ENCODE measurements around the gene NME8.

NME8 gene

DNA sequence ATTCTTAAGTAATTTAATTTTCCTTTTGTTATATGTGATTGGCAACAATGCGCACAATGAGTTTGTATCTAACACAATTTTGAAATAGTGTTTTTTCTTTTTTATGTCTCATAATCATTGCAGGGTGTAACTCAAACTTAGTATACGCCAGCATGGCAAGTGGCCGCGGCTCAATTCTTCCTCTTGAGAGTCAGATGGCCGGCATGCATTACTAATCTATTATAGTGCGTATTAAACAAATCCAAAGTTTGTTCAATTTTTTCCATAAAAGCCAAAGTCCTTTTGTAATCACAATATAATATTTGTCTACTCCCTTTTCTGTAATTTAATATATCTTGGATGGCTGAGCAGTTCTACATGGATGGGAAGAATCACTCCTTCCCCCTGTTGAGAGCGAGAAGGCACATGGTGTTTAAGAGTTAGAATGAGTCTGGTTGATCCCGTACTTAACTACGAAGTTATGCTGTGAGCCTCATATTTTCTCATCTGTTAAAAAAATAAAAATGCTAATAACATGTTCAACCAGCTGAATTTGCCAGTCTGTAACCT, 84.7 kb downstream of the NME8 start:
- no peak for DNase-seq (ENCODE audit: low read depth)

DNA sequence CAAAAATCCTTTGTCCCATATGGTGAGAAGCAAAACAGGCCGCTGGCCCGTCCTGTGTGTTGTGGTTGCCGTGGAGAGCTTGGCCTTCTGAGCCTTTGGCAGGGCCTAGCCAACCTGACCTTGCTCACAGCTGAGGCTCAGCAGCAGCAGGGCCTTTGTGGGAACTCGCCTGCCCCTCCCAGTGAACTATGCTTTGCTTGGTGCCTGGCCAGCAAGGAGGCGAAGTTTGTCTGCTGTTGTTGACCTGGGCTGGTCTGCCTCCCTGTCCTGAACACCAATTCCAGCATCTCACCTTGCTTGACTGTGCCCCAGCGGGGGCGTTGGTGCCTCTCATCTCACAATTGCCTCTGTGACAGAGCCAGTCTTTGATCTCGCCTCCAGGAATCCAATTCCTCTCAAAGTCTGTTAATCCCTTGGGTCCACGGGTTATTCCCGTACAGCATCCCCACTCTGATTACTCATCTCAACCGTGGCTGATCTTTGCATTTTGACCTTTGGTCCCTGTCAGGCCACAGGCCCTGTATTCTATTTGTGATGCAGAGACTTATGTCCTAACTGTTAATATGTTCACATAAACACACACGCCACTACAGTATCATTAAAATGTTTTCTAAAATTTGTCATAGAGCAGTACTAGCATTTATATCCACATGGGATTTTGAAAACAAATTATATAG, 94.7 kb downstream of the NME8 start:
- DNase-seq (ENCODE audit: low read depth): no peak

DNA sequence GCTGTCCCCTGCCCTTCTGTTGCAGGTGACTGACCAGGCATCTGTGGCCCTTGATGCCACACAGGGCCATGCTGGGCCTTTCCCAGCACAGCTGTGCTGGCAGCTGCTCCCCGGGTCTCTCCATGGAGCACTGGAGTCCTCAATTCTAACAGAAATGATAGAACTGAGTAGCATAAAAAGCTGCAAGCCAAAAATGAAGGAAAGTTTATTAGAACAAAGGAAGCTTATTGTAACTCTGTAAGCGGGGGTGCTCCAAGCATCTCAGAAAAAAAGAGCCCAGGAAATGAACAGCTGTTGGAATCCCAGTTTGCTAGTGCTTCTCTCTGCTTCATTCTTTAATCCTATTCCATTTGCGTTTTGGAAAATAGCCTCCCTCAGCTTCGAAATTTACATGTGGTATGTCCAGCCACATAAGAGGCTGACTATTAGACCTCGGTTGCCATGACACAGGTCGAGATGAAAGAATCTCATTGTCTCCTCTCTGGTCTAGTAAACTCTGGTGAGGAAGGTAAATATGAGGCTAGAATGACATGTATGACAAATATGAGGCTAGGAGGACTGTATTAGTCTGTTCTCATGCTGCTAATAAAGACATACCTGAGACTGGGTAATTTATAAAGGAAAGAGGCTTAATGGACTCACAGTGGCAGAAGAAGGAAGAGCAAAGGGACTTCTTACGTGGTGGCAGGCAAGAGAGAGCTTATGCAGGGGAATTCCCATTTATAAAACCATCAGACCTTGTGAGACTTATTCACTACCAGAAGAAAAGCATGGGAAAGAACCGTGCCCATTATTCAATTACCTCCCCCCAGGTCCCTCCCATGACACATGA, 95.7 kb downstream of the NME8 start:
- no peak for DNase-seq (ENCODE audit: low read depth)

DNA sequence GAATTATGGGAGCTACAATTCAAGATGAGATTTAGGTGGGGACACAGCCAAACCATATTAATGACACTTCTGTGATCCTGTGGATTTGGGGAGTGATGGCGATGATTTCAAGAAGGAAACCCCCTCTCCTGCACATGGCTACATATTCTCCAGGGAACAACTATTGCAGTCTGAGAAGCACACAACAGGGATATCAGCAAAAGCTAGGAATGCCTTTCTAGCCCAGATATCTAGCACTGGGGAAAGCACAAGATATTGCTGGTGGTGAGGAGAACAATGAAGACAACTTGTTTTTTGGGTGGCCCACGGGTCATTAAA, 96.3 kb downstream of the NME8 start:
- DNase-seq (ENCODE audit: low read depth): no peak

DNA sequence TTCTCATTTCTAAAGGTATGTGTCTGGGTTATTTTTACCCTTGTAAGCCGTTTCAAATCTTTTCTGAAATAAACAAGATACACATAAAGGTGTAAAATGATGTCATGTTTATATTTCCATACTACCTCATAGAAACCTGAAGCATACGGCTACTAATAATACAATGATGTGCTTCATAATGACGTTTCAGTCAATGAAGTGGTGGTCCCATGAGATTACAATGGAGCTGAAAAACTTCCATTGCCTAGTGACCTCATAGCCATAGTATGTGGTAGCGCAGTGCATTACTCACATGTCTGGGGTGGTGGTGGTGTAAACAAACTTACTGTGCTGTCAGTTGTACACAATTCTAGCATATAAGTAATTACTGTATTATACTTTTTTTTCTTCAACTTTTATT, 96.9 kb downstream of the NME8 start:
- no peak for DNase-seq (ENCODE audit: low read depth)

DNA sequence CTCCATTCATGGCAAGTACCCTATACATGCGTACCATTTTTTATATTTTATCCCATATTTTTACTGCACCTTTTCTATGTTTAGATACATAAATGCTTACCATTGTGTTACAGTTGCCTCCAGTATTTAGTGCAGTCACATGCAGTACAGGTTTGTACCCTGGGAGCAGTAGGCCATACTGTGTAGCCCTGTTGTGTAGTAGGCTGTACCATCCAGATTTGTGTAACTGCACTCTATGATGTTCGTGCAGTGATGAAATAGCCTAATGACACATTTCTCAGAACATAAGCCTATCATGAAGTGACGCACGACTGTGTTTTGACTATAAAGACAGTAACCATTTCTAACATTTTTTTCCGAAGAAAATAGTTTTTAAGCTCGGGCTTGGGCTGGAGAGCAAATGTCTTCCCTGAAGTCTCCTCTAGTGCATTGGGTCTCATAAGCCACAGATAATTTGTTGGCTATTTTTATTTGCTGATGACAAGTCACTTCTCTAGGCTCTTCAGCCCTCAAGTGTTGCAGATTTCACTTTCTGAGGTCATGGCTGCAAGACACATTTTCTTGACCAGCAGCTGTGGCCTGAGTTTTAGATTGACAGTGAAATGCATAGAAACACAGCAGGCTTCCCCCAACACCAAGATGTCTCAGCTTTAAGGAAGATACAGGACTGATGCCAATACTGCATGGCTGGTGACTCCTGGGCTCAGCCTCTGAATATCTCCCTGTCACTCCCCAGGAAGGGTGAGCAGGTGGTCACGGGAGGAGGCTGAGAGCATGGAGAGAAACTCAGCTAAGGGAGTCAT, 98.9 kb downstream of the NME8 start:
- DNase-seq (ENCODE audit: low read depth): no peak

DNA sequence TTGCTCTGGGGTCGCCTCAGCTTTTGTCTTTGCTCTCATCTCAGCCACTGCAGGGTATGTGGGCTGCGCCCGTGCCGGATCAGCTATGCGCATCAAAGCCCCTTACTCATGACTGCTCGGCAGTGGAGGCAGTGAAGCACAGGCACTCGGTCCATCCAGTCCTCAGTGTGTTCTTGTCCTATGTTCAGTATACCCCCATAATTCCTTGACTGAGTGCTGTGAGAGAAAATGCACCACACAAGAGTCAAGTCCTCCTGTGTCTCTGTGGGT, 99.5 kb downstream of the NME8 start:
- no peak for DNase-seq (ENCODE audit: low read depth)
